Muscle of leg (tissue), 11 donors: Measurements from ENCODE around the gene SDK1. TPM values are rescaled to one million over a fixed set of nuclear protein-coding genes. Genes with fewer than 3 reads are reported as not detected.

ENCODE experiments used
- DNase-seq: peaks from one replicate; pipeline ENCODE4 v3.0.0; 2013
- H3K27ac ChIP-seq: one replicate; pipeline ENCODE4 v1.5.1; 2013; ENCODE audit warnings: mild to moderate bottlenecking, low read length, control low read depth
- H3K27me3 ChIP-seq: one replicate; pipeline ENCODE4 v1.6.1; 2013; ENCODE audit warnings: low read length; ENCODE audit not compliant: control insufficient read depth, insufficient read depth
- H3K36me3 ChIP-seq: one replicate; pipeline ENCODE4 v1.6.1; 2013; ENCODE audit warnings: low read length; ENCODE audit not compliant: control insufficient read depth, insufficient read depth
- H3K4me1 ChIP-seq: one replicate; pipeline ENCODE4 v1.6.1; 2013; ENCODE audit warnings: low read length; ENCODE audit not compliant: control insufficient read depth, insufficient read depth
- H3K4me3 ChIP-seq: one replicate; pipeline ENCODE4 v1.5.1; 2013; ENCODE audit warnings: low read length, control low read depth
- H3K9me3 ChIP-seq: replicated peaks from 2 replicates; pipeline ENCODE4 v1.6.1; 2013; ENCODE audit warnings: low read depth, low read length; ENCODE audit not compliant: control insufficient read depth
- WGBS: methylation state at CpG from one replicate; pipeline ENCODE4 v1.1.5; 2013; ENCODE audit warnings: missing lambda C conversion rate; ENCODE audit not compliant: insufficient coverage; 5-methylcytosine and 5-hydroxymethylcytosine counted together
- polyA plus RNA-seq, 8 donors: library from polyadenylated mRNA; unstranded; fragments of 120-200 nt; gene quantifications; one replicate each; pipeline versions ENCODE4 v1.2.1 to v1.2.3, GENCODE V29; 2013; ENCODE audit warnings: inconsistent platforms in 1 of 8, low replicate concordance in 1 of 8; ENCODE audit not compliant: insufficient read length in 8 of 8, insufficient read depth in 1 of 8
- total RNA-seq: library from RNA; stranded (reverse); fragments of 120-200 nt; gene quantifications from one replicate; pipeline ENCODE4 v1.2.4, GENCODE V29; 2013

SDK1 gene
- total and polyA plus RNA-seq, 9 donors, result 2.3 to 6.4 (median 3.6) TPM

DNA sequence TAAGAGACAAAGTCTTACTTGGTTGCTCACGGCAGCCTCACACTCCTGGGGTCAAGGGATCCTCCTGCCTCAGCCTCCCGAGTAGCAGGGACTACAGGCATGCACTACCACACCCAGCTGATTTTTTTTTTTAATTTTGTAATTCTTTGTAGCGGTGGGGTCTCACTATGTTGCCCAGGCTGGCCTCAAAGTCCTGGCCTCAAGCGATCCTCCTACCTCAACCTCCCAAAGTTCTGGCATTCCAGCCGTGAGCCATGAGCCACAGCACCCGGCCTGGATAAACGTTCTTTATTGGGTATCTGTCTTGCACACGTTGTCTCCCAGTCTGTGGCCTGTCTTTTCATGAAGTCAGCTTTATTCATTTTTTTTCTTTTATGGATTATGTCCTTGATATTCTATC lies 744.9 kb downstream of the SDK1 start:
- 95% methylated on average over 4 of the region's 8 CpGs for WGBS
- no peaks in the 10 kb centered on the region for H3K4me1 ChIP-seq
- DNase-seq, result no peak
- no peaks in the 10 kb centered on the region for H3K36me3 ChIP-seq
- H3K9me3 ChIP-seq, result no peaks in the 10 kb centered on the region
- H3K27me3 ChIP-seq, result no peaks in the 10 kb centered on the region
- H3K4me3 ChIP-seq, result no peak overlapping the region
- H3K27ac ChIP-seq, result no peak overlapping the region

DNA sequence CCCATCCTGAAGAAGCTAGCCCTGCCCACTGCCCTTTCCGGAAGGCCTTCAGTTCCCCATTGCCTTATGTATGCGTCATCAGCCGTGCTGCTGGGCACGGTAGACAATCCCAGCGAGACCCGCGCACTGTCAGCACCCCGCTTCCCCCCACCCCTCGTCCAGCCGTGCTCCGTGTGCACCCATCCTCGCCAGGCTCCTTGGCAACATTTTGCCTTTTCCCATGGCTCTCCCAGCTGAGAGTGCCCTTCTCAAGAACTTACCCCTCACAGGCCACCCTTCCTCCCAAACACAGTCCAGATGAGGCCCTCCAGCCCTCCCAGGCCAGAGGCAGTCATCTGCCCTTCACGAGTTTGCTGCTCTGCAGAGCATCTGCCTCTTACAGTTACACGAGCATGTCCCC lies 747.3 kb downstream of the SDK1 start:
- H3K9me3 ChIP-seq, result no peaks in the 10 kb centered on the region

DNA sequence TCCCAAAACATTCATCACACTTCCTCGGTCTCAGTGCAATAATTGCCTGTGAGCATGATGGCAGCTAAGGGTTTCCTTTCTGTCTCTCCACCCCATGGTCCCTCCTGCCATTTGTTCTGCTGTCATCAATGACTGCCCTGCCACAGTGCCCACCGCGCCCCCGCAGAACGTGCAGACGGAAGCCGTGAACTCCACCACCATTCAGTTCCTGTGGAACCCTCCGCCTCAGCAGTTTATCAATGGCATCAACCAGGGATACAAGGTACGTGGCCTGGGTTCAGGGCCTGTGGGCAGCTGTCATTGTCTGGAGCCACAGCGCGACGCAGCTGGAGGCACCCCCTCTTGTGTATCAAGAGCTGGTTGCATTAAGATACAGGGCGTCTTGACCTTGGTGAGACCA lies 748.1 kb downstream of the SDK1 start:
- H3K4me1 ChIP-seq, result peaks cover 8% of the 10 kb centered on the region

More for the DNA sequence above, 747.3 kb downstream of the SDK1 start:
- H3K27me3 ChIP-seq, result no peaks in the 10 kb centered on the region
- WGBS, result 90% methylated on average over 14 of the region's 14 CpGs
- H3K27ac ChIP-seq, result no peak overlapping the region
- H3K4me1 ChIP-seq, result peaks cover 8% of the 10 kb centered on the region
- no peak overlapping the region for H3K4me3 ChIP-seq
- no peak for DNase-seq
- no peaks in the 10 kb centered on the region for H3K36me3 ChIP-seq

DNA sequence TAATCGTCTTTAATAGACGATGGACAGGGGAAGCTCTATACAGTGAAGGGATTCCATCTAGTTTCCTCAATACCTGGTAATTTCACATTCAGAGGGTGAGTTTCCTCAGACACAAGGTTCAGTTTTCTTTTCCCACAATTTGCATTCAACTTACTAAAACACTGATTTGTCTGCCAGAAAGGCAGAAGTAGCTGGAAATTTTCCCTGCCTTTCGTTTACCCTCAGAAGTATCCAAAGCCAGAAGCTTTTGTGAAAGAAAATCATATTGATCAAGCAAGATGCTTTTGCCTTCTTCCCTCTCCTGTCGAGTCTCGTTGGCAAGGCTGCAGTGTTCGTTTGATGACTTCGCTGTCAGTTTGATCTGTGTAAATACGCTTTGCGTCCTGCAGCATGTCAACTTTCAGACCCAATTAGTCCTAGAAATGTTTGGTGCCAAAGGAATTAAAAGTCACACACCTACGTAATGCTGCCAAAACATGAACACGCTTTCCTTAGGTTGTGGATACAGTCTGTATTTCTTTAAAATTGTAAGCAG lies 749.1 kb downstream of the SDK1 start:
- peak; percentile 53 for DNase-seq
- Histone ChIP-seq H3K27ac (no peak overlapping the region), H3K36me3 (no peaks in the 10 kb centered on the region), H3K27me3 (no peaks in the 10 kb centered on the region), H3K4me3 (no peak overlapping the region), H3K9me3 (no peaks in the 10 kb centered on the region), H3K4me1 (peaks cover 8% of the 10 kb centered on the region)
- WGBS, result 6% methylated on average over 3 of the region's 11 CpGs

More for the DNA sequence above, 748.1 kb downstream of the SDK1 start:
- DNase-seq, result no peak
- Histone ChIP-seq H3K36me3 (no peaks in the 10 kb centered on the region), H3K4me3 (no peak overlapping the region), H3K27ac (no peak overlapping the region), H3K9me3 (no peaks in the 10 kb centered on the region), H3K27me3 (no peaks in the 10 kb centered on the region)
- 97% methylated on average over 12 of the region's 13 CpGs for WGBS

DNA sequence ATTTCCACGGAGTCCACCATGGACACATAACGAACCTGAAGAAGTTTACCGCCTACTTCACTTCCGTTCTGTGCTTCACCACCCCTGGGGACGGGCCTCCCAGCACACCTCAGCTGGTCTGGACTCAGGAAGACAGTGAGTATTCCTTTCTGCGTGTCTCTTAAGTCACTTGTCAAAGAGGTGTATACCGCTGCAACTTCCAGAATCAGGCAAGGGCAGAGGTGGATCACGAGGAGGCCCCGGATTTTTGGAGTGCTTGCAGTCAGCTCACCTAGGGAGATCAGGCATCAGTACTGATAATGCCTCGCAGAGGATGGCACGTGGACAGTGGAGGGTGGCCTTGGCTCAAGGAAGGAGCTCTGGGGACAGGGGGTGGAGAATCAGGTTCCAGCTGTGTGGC lies 750.6 kb downstream of the SDK1 start:
- Histone ChIP-seq H3K9me3 (no peaks in the 10 kb centered on the region), H3K27me3 (no peaks in the 10 kb centered on the region), H3K36me3 (no peaks in the 10 kb centered on the region), H3K4me3 (no peak overlapping the region), H3K4me1 (peaks cover 8% of the 10 kb centered on the region), H3K27ac (peak overlapping the region; percentile 72)
- DNase-seq, result peak; percentile 19
- 43% methylated on average over 9 of the region's 11 CpGs for WGBS

DNA sequence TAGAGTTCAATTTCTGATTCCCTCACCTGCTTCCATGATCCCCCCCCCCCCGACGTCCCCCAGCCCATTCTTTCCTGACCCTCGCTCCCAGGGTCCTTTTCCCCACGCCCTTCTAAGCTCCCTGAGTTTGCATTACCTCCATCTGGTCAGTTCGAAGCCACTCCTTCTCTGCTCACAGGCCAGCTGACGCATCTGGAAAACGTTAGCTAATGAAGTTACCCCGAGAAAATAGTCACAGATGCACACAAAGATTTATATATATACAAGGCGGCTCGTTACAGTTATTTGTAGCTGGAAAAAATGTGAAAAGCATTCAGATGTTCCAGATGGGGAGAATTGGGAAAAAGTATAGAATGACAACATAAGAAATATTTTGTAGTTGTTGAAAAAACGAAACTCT lies 751.1 kb downstream of the SDK1 start:
- Histone ChIP-seq H3K4me3 (no peak overlapping the region), H3K27me3 (no peaks in the 10 kb centered on the region), H3K27ac (peak overlapping the region; percentile 72), H3K36me3 (no peaks in the 10 kb centered on the region), H3K4me1 (peaks cover 8% of the 10 kb centered on the region), H3K9me3 (no peaks in the 10 kb centered on the region)
- no CpG with 5 or more reads among the region's 11 CpGs for WGBS
- peak; percentile 97 for DNase-seq

DNA sequence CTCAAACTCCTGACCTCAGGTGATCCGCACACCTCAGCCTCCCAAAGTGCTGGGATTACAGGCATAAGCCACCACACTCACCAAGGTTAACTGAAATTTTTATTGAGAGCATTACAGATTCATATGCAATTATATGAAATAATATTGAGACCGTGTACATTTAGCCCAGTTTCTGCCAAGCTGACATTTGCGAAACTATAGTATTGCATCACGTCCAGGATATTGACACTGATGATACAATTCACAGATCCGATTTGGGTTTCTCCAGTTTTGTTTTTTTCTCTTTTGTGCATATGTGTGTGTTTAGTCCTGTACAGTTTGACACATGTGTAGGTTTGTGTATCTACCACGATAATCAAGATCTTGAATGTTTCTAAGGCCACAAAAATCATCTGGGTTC lies 753.1 kb downstream of the SDK1 start:
- WGBS, result no CpG with 5 or more reads among the region's 6 CpGs
- no peak overlapping the region for H3K27ac ChIP-seq
- no peaks in the 10 kb centered on the region for H3K27me3 ChIP-seq
- no peaks in the 10 kb centered on the region for H3K36me3 ChIP-seq
- H3K9me3 ChIP-seq, result peaks cover 4% of the 10 kb centered on the region
- no peak for DNase-seq
- H3K4me1 ChIP-seq, result peaks cover 8% of the 10 kb centered on the region
- no peak overlapping the region for H3K4me3 ChIP-seq

DNA sequence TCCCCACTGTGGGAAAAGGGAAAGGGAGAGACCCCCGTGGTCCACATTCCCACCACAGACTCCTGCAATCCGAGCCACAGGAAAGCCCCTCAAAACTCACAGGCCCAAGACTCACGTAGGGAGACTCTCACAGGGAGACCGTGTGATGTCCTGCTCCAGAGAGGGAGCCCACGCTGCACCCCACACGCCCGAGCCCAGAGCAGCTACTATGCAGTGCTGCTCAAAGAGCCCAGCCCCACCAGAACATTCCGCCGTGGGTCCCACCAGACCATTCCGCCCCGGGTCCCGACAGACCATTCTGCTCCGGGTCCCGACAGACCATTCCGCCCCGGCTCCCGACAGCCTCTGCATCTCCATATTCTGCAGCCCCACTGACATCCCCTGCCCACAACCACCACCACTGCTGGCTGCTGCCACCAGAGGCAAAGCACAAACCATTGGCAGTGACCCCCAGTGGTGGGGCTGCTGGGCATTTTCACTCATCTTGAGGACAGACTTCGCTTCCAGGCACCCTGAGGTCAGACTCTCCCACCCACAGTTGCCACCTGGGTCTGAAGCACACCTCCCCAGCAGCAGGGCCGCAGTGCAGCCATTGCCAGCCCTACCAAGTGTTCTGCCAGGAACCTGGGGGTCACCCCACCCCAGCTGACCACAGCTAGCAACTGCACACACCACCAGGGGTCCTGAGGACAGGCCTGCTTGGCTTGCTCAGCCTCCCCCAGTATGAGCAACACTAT lies 755.7 kb downstream of the SDK1 start:
- H3K4me3 ChIP-seq, result no peak overlapping the region
- no peaks in the 10 kb centered on the region for H3K27me3 ChIP-seq
- H3K36me3 ChIP-seq, result no peaks in the 10 kb centered on the region
- WGBS, result 91% methylated on average over 17 of the region's 19 CpGs
- no peak overlapping the region for H3K27ac ChIP-seq
- H3K9me3 ChIP-seq, result peaks cover 7% of the 10 kb centered on the region
- DNase-seq, result no peak
- H3K4me1 ChIP-seq, result peaks cover 4% of the 10 kb centered on the region

DNA sequence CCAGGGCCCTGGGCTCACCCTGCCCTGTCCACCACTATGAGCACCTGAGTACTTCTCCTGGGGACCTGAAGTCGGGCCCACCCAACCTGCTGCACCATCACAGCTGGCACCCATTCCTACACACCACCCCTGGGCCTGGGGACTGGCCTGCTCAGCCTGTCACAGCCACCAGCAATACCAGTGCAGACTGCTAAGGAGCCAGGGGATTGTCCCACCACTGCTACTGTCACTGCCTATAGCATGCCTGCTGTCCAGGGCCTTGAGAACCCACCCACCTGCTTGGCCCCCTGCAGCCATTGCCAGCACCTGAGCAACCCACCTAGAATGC lies 756.2 kb downstream of the SDK1 start:
- Histone ChIP-seq H3K9me3 (peaks cover 7% of the 10 kb centered on the region), H3K4me1 (no peaks in the 10 kb centered on the region), H3K4me3 (no peak overlapping the region), H3K36me3 (no peaks in the 10 kb centered on the region), H3K27ac (no peak overlapping the region), H3K27me3 (no peaks in the 10 kb centered on the region)
- WGBS, result 100% methylated on average over 1 of the region's 1 CpG
- no peak for DNase-seq

DNA sequence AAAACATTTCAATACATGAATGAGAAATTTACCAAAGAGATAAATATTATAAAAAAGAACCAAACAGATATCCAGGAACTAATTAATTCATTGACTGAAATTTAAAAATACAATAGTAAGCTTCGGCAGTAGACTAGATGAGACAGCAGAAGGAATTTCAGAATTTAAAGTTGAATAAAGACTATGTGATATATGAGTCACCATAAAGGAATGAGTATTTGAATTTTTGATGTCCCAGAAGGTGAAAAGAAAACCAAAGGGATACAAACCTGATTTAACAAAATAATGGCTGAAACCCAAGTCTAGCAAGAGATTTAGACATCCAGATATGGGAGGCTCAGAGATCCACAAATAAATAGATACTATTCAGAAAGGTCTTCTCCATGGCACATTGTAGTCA lies 757.1 kb downstream of the SDK1 start:
- no peak overlapping the region for H3K27ac ChIP-seq
- no peaks in the 10 kb centered on the region for H3K36me3 ChIP-seq
- H3K4me1 ChIP-seq, result no peaks in the 10 kb centered on the region
- WGBS, result no CpG with 5 or more reads among the region's 1 CpG
- H3K9me3 ChIP-seq, result peaks cover 7% of the 10 kb centered on the region
- H3K4me3 ChIP-seq, result no peak overlapping the region
- no peaks in the 10 kb centered on the region for H3K27me3 ChIP-seq
- no peak for DNase-seq
